KOPT-K1 (cell line): ENCODE results near the gene ZMYND8.
"Not testable (repeated sequence)": the region's sequence is repeated elsewhere in the genome, so short reads cannot be mapped to it uniquely, and the experiment has no call there.

Experiments used
- H3K27ac ChIP-seq: fragments of 200-600 bp; sonication (generic); 2 replicates; pipeline ENCODE4 v1.5.1; 2016; ENCODE audit warnings: antibody characterized with exemption, mild to moderate bottlenecking, low read depth, low read length; ENCODE audit not compliant: poor library complexity, severe bottlenecking
- H3K36me3 ChIP-seq: fragments of 200-600 bp; sonication (generic); 2 replicates; pipeline ENCODE4 v1.5.1; 2017; ENCODE audit warnings: antibody characterized with exemption, mild to moderate bottlenecking, low read length, moderate library complexity; ENCODE audit not compliant: insufficient read depth
- H3K9me3 ChIP-seq: fragments of 200-600 bp; sonication (generic); 2 replicates; pipeline ENCODE4 v1.5.1; 2017; ENCODE audit warnings: antibody characterized with exemption, low read length, mild to moderate bottlenecking; ENCODE audit not compliant: insufficient read depth, poor library complexity, severe bottlenecking

The ZMYND8 gene

GRCh38 chr20:47303736-47304135 is 52.8 kb downstream of the ZMYND8 start:
- Histone ChIP-seq H3K9me3 (no peaks in the 10 kb centered on the region), H3K27ac (no peak overlapping the region), H3K36me3 (peaks cover 83% of the 10 kb centered on the region)

- Histone ChIP-seq H3K9me3 (no peaks in the 10 kb centered on the region), H3K36me3 (peaks cover 85% of the 10 kb centered on the region), H3K27ac (no peak overlapping the region)
Observed at GRCh38 chr20:47300071-47300470, 56.4 kb downstream of the ZMYND8 start.

DNA sequence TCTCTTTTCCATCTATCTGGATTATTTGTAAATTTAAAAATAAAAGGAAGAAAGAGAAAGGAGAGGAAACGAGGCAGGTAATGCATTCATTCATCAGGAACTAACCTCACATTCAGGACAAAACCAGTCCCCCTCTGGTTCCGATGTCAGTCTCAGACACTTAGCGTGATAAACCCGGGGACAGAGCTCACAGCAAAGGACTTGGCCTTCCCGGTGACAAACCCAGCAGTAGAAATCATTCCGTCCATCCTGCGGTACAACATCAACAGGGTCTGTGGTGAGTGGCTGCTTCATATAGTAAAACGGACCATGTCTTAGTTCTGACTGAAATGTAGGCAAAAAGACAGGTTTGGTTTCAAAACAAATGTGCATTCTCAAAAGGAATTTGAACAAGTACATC is 57.9 kb downstream of the ZMYND8 start:
- Histone ChIP-seq H3K9me3 (no peaks in the 10 kb centered on the region), H3K36me3 (peaks cover 86% of the 10 kb centered on the region), H3K27ac (no peak overlapping the region)

- H3K36me3 ChIP-seq, result peaks cover 82% of the 10 kb centered on the region
- no peak overlapping the region for H3K27ac ChIP-seq
- H3K9me3 ChIP-seq, result no peaks in the 10 kb centered on the region
Observed at GRCh38 chr20:47297746-47298145, 58.8 kb downstream of the ZMYND8 start.

DNA sequence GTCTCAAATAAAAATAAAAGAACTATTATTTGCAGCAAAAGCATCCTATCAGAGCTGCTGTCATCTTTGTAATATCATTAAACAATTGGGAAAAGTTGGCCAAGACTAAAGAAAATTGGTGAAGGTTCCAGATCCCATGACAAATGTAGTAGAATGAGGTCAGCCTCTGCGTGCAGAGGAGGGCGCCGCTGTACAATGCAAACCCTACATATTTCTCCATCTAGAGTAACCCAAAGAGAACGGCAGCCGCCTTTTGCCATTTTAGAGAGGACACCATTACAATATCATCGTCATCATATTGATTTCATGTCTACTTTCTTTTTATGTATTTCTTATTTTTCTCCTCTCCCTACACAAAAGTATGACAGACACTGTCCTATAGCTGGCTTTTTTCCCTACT is 59.5 kb downstream of the ZMYND8 start:
- H3K27ac ChIP-seq, result no peak overlapping the region
- H3K9me3 ChIP-seq, result no peaks in the 10 kb centered on the region
- peaks cover 82% of the 10 kb centered on the region for H3K36me3 ChIP-seq

- Histone ChIP-seq H3K9me3 (no peaks in the 10 kb centered on the region), H3K36me3 (peaks cover 89% of the 10 kb centered on the region), H3K27ac (no peak overlapping the region)
Observed at GRCh38 chr20:47295921-47296426, 60.5 kb downstream of the ZMYND8 start.

GRCh38 chr20:47295129-47295813 is 61.2 kb downstream of the ZMYND8 start:
- H3K27ac ChIP-seq, result no peak overlapping the region
- H3K9me3 ChIP-seq, result no peaks in the 10 kb centered on the region
- H3K36me3 ChIP-seq, result peaks cover 88% of the 10 kb centered on the region

GRCh38 chr20:47293631-47294030 is 62.9 kb downstream of the ZMYND8 start:
- Histone ChIP-seq H3K9me3 (no peaks in the 10 kb centered on the region), H3K27ac (no peak overlapping the region), H3K36me3 (peaks cover 88% of the 10 kb centered on the region)

DNA sequence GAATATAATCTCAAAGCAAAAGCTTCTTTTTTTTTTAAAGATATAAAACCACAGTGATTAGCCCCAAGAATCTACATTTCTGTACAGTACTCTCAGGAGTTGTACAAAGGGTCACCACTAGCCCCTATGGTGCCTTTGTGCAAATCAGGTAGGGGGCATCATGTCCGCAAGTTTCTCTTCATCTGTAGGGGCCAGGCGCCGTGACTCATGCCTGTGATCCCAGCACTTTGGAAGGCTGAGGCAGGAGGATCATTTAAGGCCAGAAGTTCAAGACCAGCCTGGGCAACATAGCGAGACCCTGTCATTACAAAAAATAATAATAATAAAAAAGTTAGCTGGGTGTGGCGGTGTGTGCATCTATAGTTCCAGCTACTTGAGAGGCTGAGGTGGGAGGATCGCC is 63.9 kb downstream of the ZMYND8 start:
- Histone ChIP-seq H3K36me3 (peaks cover 86% of the 10 kb centered on the region), H3K27ac (no peak overlapping the region), H3K9me3 (no peaks in the 10 kb centered on the region)

DNA sequence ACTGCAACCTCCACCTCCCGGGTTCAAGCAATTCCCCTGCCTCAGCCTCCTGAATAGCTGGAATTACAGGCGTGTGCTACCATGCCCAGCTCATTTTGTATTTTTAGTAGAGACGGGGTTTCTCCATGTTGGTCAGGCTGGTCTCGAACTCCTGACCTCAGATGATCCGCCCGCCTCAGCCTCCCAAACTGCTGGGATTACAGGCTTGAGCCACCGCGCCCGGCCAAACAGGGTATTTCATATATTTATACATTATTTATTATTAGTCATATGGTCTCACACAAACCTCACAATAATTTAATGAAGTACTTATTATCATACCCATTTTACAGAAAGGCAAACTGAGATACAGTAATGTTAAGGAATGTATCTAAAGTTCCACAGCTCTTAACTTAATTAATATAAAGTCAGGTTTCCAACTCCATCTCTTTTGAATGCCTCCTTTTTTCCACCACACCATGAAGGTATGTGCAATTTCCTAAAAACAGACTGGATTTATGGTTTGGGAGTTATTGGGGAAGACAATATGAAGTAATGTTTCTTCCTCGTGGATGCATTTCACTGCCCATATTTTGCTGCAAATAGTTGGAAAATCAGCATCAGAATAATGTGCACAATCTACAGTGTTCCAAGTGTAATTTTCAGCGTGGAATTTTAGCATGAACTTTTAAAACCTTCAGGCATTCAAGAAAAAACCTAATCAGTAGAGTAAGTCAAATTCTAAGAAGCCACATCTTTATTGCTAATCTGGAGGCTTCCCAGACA is 65.7 kb downstream of the ZMYND8 start:
- Histone ChIP-seq H3K36me3 (peaks cover 82% of the 10 kb centered on the region), H3K9me3 (no peaks in the 10 kb centered on the region), H3K27ac (no peak overlapping the region)

GRCh38 chr20:47290008-47290407 is 66.5 kb downstream of the ZMYND8 start:
- Histone ChIP-seq H3K36me3 (peaks cover 81% of the 10 kb centered on the region), H3K9me3 (no peaks in the 10 kb centered on the region), H3K27ac (no peak overlapping the region)

DNA sequence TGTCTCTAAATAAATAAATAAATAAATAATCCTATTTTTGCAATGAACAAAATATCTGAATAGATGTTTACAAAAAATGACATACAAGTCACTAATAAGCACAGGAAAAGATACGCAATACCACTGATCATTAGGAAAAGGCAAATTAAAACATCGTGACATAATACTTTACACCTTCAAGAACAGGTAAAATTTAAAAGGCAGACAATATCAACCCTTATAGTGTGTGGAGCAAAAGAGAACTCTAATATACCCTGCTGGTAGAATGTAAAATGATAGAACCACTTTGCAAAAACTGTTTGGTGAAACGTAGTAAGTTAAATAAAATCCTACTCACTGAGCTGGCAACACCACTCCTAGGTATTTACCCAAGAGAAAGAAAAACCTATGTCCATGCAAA is 67.4 kb downstream of the ZMYND8 start:
- Histone ChIP-seq H3K9me3 (no peaks in the 10 kb centered on the region), H3K27ac (no peak overlapping the region), H3K36me3 (peaks cover 81% of the 10 kb centered on the region)

- H3K36me3 ChIP-seq, result peaks cover 81% of the 10 kb centered on the region
- not testable (repeated sequence) for H3K27ac ChIP-seq, H3K9me3 ChIP-seq
Observed at GRCh38 chr20:47288530-47288929, 68.0 kb downstream of the ZMYND8 start.

DNA sequence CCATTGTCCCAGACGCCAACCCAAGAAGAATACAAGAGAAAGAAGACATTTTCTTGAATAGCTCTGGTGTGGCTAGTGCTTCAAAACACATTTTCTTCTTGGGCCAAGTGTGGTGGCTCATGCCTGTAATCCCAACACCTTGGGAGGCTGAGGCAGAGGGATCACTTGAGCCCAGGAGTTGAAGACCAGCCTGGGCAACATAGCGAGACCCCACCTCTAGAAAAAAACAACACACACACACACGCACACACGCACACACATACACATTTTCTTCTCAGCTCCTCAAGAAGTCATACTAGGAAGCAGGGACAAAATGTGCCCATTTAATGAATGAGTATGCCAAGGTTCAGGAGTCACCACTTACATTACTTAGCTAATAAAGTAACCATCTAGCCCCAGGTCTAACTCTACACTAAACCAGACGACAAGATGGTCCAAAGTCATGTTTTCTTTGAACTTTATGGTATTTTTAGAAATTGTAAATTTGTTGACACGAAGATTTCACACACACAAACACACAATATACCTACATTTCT is 68.8 kb downstream of the ZMYND8 start:
- no peaks in the 10 kb centered on the region for H3K9me3 ChIP-seq
- H3K36me3 ChIP-seq, result peaks cover 85% of the 10 kb centered on the region

DNA sequence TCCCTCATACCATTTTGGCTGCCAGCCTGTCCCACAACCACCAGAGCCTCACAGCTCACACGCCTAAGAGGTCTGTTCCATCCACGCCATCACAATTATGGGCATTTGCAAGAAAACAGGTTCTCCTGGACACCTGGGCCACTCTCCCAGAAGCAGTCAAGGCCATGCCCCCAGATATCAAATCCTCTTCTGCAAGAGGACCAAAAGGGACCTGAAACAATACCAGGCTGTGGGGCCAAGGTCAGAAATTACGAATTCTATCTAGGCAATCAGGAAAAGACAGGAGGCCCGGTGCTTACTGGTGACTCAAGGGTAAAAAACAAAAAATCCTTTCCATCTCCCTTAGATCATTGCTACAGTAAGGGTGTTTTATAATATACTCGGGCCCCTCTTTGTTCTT is 69.8 kb downstream of the ZMYND8 start:
- H3K9me3 ChIP-seq, result no peaks in the 10 kb centered on the region
- no peak overlapping the region for H3K27ac ChIP-seq
- H3K36me3 ChIP-seq, result peaks cover 85% of the 10 kb centered on the region

More for the DNA sequence above, 68.8 kb downstream of the ZMYND8 start:
- no peak overlapping the region for H3K27ac ChIP-seq
